ENCODE results near the gene C5orf24. TPM values are rescaled to one million over a fixed set of nuclear protein-coding genes. Genes with fewer than 3 reads are reported as not detected.
"Not testable (repeated sequence)": the region's sequence is repeated elsewhere in the genome, so short reads cannot be mapped to it uniquely, and the experiment has no call there.

Gene C5orf24
- total RNA-seq, 1 donor from 2014 or later, result 43.5 TPM

DNA sequence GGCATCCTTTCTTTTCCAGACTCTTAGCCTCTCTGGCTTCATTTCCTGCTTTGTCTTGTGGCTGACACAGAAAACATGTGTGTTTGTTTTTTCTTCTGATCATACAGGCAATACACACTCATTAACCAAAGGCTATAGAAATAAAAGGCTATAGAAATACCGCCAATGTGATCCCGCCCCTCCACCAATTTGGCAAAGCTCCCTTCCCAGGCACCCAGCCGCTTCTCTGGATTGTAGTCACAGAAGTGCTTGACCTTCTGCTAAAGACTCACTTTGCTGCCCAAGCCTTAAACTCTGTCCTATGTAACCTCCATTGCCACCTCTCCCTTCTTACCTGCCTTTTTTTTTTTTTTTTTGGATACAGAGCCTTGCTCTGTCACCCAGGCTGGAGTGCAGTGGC is 33.7 kb downstream of the C5orf24 start:
- Mint-ChIP-seq H3K9me3 (ENCODE audit: unreplicated experiment) (no peaks in the 10 kb centered on the region), H3K4me3 (ENCODE audit: unreplicated experiment) (no peak overlapping the region), H3K4me1 (ENCODE audit: unreplicated experiment) (peaks cover 10% of the 10 kb centered on the region), H3K36me3 (ENCODE audit: low read depth, unreplicated experiment) (peaks cover 5% of the 10 kb centered on the region), H3K27me3 (ENCODE audit: unreplicated experiment) (no peaks in the 10 kb centered on the region), H3K27ac (ENCODE audit: unreplicated experiment) (no peak overlapping the region)
- TF ChIP-seq, protein P1, sequence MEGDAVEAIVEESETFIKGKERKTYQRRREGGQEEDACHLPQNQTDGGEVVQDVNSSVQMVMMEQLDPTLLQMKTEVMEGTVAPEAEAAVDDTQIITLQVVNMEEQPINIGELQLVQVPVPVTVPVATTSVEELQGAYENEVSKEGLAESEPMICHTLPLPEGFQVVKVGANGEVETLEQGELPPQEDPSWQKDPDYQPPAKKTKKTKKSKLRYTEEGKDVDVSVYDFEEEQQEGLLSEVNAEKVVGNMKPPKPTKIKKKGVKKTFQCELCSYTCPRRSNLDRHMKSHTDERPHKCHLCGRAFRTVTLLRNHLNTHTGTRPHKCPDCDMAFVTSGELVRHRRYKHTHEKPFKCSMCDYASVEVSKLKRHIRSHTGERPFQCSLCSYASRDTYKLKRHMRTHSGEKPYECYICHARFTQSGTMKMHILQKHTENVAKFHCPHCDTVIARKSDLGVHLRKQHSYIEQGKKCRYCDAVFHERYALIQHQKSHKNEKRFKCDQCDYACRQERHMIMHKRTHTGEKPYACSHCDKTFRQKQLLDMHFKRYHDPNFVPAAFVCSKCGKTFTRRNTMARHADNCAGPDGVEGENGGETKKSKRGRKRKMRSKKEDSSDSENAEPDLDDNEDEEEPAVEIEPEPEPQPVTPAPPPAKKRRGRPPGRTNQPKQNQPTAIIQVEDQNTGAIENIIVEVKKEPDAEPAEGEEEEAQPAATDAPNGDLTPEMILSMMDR (IDR thresholded peaks at IDR 0.05; ENCODE audit: unreplicated experiment), result no peak
- no peak for DNase-seq (ENCODE audit: low spot score)

- not testable (repeated sequence) for H3K27ac Mint-ChIP-seq (ENCODE audit: unreplicated experiment); DNase-seq (ENCODE audit: low spot score); H3K4me1 Mint-ChIP-seq (ENCODE audit: unreplicated experiment); H3K36me3 Mint-ChIP-seq (ENCODE audit: low read depth, unreplicated experiment); H3K27me3 Mint-ChIP-seq (ENCODE audit: unreplicated experiment); H3K9me3 Mint-ChIP-seq (ENCODE audit: unreplicated experiment); H3K4me3 Mint-ChIP-seq (ENCODE audit: unreplicated experiment)
These were observed 35.2 kb downstream of the C5orf24 start for GRCh38 chr5:134880937-134881336.

GRCh38 chr5:134881711-134882110 is 35.9 kb downstream of the C5orf24 start:
- not testable (repeated sequence) for H3K27me3 Mint-ChIP-seq (ENCODE audit: unreplicated experiment); H3K36me3 Mint-ChIP-seq (ENCODE audit: low read depth, unreplicated experiment); DNase-seq (ENCODE audit: low spot score); H3K4me3 Mint-ChIP-seq (ENCODE audit: unreplicated experiment); H3K27ac Mint-ChIP-seq (ENCODE audit: unreplicated experiment); H3K4me1 Mint-ChIP-seq (ENCODE audit: unreplicated experiment); H3K9me3 Mint-ChIP-seq (ENCODE audit: unreplicated experiment)

- H3K4me3 Mint-ChIP-seq (ENCODE audit: unreplicated experiment), result peak overlapping the region; percentile 39
- H3K4me1 Mint-ChIP-seq (ENCODE audit: unreplicated experiment), result no peaks in the 10 kb centered on the region
- no peak for DNase-seq (ENCODE audit: low spot score)
- TF ChIP-seq, protein P1 (IDR thresholded peaks at IDR 0.05; ENCODE audit: unreplicated experiment), result no peak
- peaks cover 1% of the 10 kb centered on the region for H3K27me3 Mint-ChIP-seq (ENCODE audit: unreplicated experiment)
- no peak overlapping the region for H3K27ac Mint-ChIP-seq (ENCODE audit: unreplicated experiment)
- peaks cover 8% of the 10 kb centered on the region for H3K36me3 Mint-ChIP-seq (ENCODE audit: low read depth, unreplicated experiment)
- H3K9me3 Mint-ChIP-seq (ENCODE audit: unreplicated experiment), result no peaks in the 10 kb centered on the region
These were observed 41.9 kb downstream of the C5orf24 start for GRCh38 chr5:134887593-134888159.

GRCh38 chr5:134889335-134889734 is 43.6 kb downstream of the C5orf24 start:
- Mint-ChIP-seq H3K9me3 (ENCODE audit: unreplicated experiment) (no peaks in the 10 kb centered on the region), H3K27ac (ENCODE audit: unreplicated experiment) (no peak overlapping the region), H3K4me3 (ENCODE audit: unreplicated experiment) (no peak overlapping the region), H3K27me3 (ENCODE audit: unreplicated experiment) (peaks cover 1% of the 10 kb centered on the region), H3K4me1 (ENCODE audit: unreplicated experiment) (no peaks in the 10 kb centered on the region), H3K36me3 (ENCODE audit: low read depth, unreplicated experiment) (peaks cover 15% of the 10 kb centered on the region)
- DNase-seq (ENCODE audit: low spot score), result no peak
- TF ChIP-seq, protein P1 (IDR thresholded peaks at IDR 0.05; ENCODE audit: unreplicated experiment), result no peak

DNA sequence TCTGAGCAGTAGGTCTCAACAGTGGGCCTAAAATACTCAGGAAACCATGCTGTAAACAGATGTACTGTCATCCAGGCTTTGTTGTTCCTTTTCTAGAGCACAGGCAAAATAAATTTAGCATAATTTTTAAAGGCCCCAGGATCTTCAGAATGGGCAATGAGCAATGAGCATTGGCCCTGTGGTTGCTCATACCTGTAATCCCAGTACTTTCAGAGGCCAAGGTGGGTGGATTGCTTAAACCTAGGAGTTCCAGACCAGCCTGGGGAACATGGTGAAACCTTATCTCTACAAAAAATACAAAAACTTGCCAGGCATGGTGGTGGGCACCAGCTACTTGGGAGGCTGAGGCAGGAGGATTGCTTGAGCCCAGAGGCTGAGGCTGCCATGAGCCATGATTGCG is 45.7 kb downstream of the C5orf24 start:
- Mint-ChIP-seq H3K27ac (ENCODE audit: unreplicated experiment) (no peak overlapping the region), H3K36me3 (ENCODE audit: low read depth, unreplicated experiment) (peaks cover 15% of the 10 kb centered on the region), H3K9me3 (ENCODE audit: unreplicated experiment) (no peaks in the 10 kb centered on the region), H3K27me3 (ENCODE audit: unreplicated experiment) (peaks cover 1% of the 10 kb centered on the region), H3K4me3 (ENCODE audit: unreplicated experiment) (no peak overlapping the region), H3K4me1 (ENCODE audit: unreplicated experiment) (no peaks in the 10 kb centered on the region)
- DNase-seq (ENCODE audit: low spot score), result no peak
- TF ChIP-seq, protein P1 (IDR thresholded peaks at IDR 0.05; ENCODE audit: unreplicated experiment), result no peak
